Upper lobe of right lung (tissue), 1 donor: ENCODE measurements around the gene KRT76. TPM values are rescaled to one million over a fixed set of nuclear protein-coding genes. Genes with fewer than 3 reads are reported as not detected.
A peak's percentile ranks its signal among the peaks of the same experiment; 100 is the strongest.

Experiments used
- ATAC-seq: fragments of 200-7000 bp; cut with Tn5 transposase; one replicate; pipeline ENCODE4 v1.9.1; 2020; ENCODE audit warnings: mild to moderate bottlenecking, moderate library complexity
- DNase-seq: peaks from one replicate; pipeline ENCODE4 v3.0.0-alpha.2; 2020
- H3K27ac ChIP-seq: fragments of 200-600 bp; one replicate; pipeline ENCODE4 v1.8.0; 2022
- H3K27me3 ChIP-seq: fragments of 200-600 bp; one replicate; pipeline ENCODE4 v1.8.0; 2022; ENCODE audit warnings: mild to moderate bottlenecking
- H3K36me3 ChIP-seq: fragments of 200-600 bp; one replicate; pipeline ENCODE4 v1.8.0; 2022
- H3K4me1 ChIP-seq: fragments of 200-600 bp; one replicate; pipeline ENCODE4 v1.8.0; 2022
- H3K4me3 ChIP-seq: fragments of 200-600 bp; one replicate; pipeline ENCODE4 v1.8.0; 2022; ENCODE audit warnings: mild to moderate bottlenecking
- H3K9me3 ChIP-seq: fragments of 200-600 bp; one replicate; pipeline ENCODE4 v1.8.0; 2022
- intact Hi-C: fragments of 100-400 bp; cut with DNase I; formaldehyde crosslinking; loops from one replicate; pipeline ENCODE4 v1.11.0; 2022
- total RNA-seq: library from RNA; stranded (reverse); fragmentation: NEBNext Ultra II Directional; extraction: Animal tissue kit (Norgen Biotek cat#: 25700); gene quantifications from one replicate; pipeline ENCODE4 v1.2.1, GENCODE V29; 2021
- TF ChIP-seq, protein P1 (sequence below): fragments of 200-600 bp; IDR thresholded peaks from one replicate; pipeline ENCODE4 v1.8.0; 2022; ENCODE audit warnings: antibody characterized with exemption
- donor health status: DM: no; HTN: yes; CAD: no; lungs with severe emphysema.

Gene KRT76
- total RNA-seq, 1 donor from 2014 or later = not detected

DNA sequence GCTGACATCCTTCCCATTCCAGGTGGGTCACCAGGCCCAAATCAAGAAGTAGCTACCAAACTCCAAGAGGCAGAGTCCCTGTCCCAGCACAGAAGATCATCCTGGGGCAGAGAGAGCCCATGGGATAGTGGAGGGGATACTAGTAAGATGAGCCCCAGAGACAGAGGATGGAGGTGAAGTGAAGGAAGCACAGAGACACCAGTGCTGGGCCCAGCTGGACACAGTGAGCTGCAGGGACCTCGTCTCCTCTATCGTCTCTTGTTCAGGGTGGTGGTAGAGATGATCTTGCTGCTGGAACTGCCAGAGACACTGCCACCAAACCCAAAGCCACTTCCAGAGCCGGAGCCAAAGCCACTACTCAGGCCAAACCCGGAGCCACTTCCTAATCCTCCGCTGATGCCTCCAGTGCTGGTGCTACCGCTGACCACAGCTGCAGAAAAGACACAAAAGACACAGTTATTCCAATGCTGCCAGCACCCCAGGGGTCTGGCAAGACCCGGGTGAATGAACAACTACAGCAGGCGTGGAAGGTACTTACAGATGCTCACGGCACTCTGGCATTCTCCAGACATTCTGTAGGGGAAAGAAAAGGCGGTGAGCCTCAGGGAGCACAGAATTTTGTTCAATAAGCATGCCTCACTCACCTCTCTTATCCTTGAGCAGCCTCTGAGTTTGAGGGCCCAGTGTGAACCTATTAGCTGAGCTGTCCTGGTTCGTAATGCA, 29.8 kb upstream of the KRT76 start:
- no peak for ATAC-seq
- H3K9me3 ChIP-seq = no peaks in the 10 kb centered on the region
- no peak overlapping the region for H3K4me3 ChIP-seq
- DNase-seq = peak; percentile 39
- TF ChIP-seq, protein P1, sequence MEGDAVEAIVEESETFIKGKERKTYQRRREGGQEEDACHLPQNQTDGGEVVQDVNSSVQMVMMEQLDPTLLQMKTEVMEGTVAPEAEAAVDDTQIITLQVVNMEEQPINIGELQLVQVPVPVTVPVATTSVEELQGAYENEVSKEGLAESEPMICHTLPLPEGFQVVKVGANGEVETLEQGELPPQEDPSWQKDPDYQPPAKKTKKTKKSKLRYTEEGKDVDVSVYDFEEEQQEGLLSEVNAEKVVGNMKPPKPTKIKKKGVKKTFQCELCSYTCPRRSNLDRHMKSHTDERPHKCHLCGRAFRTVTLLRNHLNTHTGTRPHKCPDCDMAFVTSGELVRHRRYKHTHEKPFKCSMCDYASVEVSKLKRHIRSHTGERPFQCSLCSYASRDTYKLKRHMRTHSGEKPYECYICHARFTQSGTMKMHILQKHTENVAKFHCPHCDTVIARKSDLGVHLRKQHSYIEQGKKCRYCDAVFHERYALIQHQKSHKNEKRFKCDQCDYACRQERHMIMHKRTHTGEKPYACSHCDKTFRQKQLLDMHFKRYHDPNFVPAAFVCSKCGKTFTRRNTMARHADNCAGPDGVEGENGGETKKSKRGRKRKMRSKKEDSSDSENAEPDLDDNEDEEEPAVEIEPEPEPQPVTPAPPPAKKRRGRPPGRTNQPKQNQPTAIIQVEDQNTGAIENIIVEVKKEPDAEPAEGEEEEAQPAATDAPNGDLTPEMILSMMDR = no peak
- no peak overlapping the region for H3K27ac ChIP-seq
- intact Hi-C loops = no loop called here
- H3K36me3 ChIP-seq = no peaks in the 10 kb centered on the region
- no peaks in the 10 kb centered on the region for H3K4me1 ChIP-seq
- H3K27me3 ChIP-seq = no peaks in the 10 kb centered on the region

DNA sequence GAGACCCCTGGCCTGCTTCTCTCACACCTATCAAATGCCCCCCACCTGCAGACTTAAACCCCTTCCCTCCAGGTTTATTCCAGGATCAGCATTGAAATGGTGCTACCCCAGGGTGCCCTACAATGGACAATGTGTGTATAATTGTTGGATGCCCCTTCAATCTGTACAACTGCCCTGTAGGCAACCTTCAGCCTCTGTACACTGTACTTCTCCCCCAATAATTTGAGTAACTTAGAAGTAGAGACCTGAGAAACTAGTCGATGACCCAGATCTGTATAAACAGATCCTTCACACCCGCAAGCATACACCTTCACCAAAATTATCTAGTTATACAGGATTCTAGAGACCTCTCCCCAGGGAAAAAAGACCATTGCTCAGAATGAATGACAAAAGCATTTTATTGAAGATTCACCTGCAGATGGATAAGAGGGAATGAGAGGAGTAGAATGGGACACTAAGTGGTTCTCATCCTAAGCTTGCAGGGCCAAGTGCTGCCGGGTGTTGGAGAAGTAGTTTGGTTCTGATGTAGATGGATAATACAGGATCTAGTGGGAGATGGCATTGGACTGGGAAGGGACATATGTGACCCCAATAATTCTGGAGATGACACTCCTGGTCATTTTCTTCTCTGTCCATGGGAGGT, 29.1 kb upstream of the KRT76 start:
- H3K9me3 ChIP-seq = no peaks in the 10 kb centered on the region
- no peaks in the 10 kb centered on the region for H3K36me3 ChIP-seq
- DNase-seq (peak; percentile 3), ATAC-seq (no peak)
- TF ChIP-seq, protein P1 = no peak
- no peaks in the 10 kb centered on the region for H3K27me3 ChIP-seq
- intact Hi-C loops = no loop called here
- no peaks in the 10 kb centered on the region for H3K4me1 ChIP-seq
- H3K27ac ChIP-seq = no peak overlapping the region
- H3K4me3 ChIP-seq = no peak overlapping the region

DNA sequence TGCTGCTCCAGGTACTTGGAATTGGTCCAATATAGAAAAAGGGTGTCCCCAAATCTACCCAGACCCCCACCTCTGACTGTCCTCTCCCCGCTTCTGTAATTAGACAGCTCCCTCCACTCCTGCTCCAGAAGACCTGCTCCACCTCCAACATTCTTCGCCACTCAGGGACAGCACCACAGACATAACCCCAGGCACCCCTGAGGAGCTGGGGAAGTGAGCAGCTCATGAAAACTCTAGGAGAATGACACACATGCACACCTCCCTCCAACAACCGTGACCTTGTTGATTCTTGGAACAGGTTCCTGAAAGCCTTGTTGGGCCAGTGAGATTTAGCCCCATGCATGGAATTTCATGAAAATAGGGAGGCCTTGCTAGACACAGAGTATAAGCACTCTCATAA, 28.6 kb upstream of the KRT76 start:
- H3K27me3 ChIP-seq = no peaks in the 10 kb centered on the region
- no peak for ATAC-seq
- H3K9me3 ChIP-seq = no peaks in the 10 kb centered on the region
- H3K4me1 ChIP-seq = no peaks in the 10 kb centered on the region
- H3K36me3 ChIP-seq = no peaks in the 10 kb centered on the region
- H3K27ac ChIP-seq = no peak overlapping the region
- DNase-seq = no peak
- intact Hi-C loops = no loop called here
- TF ChIP-seq, protein P1 = no peak
- no peak overlapping the region for H3K4me3 ChIP-seq

DNA sequence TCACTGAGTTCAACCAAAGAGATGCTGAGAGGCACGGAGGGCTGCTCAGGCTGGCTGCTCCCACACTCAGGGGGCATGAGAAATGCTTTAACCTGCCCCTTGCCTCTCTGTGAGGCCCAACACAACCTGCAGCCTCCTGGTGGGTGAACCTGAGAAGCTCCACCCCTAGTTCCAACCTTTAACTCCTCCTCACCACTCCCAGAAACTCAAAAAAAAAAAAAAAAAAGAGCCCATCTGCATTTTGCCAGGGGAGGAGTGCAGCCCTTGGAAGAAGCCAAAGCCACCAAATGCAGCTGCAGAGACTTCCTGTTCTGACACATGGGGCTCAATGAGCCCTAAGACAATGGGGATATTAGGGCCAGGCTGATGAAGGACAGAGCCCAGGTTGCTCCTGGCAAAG, 27.9 kb upstream of the KRT76 start:
- TF ChIP-seq, protein P1 = no peak
- Histone ChIP-seq H3K27ac (no peak overlapping the region), H3K36me3 (no peaks in the 10 kb centered on the region), H3K27me3 (no peaks in the 10 kb centered on the region), H3K4me3 (no peak overlapping the region), H3K9me3 (no peaks in the 10 kb centered on the region), H3K4me1 (peaks cover 6% of the 10 kb centered on the region)
- ATAC-seq = no peak
- intact Hi-C loops = no loop called here
- DNase-seq = peak; percentile 10

DNA sequence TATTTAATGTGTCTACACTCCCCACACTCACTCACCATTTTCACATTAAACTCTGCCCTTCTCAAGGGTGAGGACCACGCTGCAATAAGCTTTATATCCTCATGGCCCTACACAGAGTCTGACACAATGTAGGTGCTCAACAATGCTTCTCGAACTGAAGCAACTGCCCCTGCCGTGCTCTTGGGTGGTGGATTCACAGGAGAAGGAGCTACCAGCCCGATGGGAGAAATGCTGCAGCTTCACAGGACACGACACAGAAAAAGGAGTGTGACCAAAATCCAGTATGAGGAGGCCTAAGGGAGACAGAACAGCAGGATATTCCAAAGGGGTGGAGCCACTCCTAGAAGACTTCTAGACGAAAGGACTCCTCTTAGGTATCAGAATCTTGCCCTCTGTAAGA, 25.3 kb upstream of the KRT76 start:
- H3K27me3 ChIP-seq = no peaks in the 10 kb centered on the region
- no peak for ATAC-seq
- H3K9me3 ChIP-seq = no peaks in the 10 kb centered on the region
- TF ChIP-seq, protein P1 = no peak
- H3K4me3 ChIP-seq = no peak overlapping the region
- intact Hi-C loops = no loop called here
- H3K36me3 ChIP-seq = no peaks in the 10 kb centered on the region
- peak; percentile 38 for DNase-seq
- H3K27ac ChIP-seq = no peak overlapping the region
- H3K4me1 ChIP-seq = peaks cover 11% of the 10 kb centered on the region
